NB4 (cell line): ENCODE data around the gene MAP3K2.

Source experiments
- DNase-seq: peaks from one replicate; pipeline ENCODE4 v3.0.0; 2010; ENCODE audit warnings: low read depth
- H3K4me3 ChIP-seq: one replicate; pipeline ENCODE4 v1.5.1; 2011; ENCODE audit warnings: mild to moderate bottlenecking, low read depth, low read length, moderate library complexity
- MAX ChIP-seq: IDR thresholded peaks from 2 replicates; pipeline ENCODE4 v1.6.1; 2011; ENCODE audit warnings: low read depth, low read length
- MYC ChIP-seq: IDR thresholded peaks from 2 replicates; pipeline ENCODE4 v1.6.1; 2011; ENCODE audit warnings: low read depth, low read length
- POLR2A ChIP-seq: IDR thresholded peaks from 2 replicates; pipeline ENCODE4 v1.6.1; 2011; ENCODE audit warnings: mild to moderate bottlenecking; ENCODE audit not compliant: insufficient read length; ENCODE audit errors: extremely low read depth
- TF ChIP-seq, protein P1 (sequence below): IDR thresholded peaks from one replicate; pipeline ENCODE4 v1.5.1; 2012; ENCODE audit warnings: low read depth, low read length

Gene MAP3K2

DNA sequence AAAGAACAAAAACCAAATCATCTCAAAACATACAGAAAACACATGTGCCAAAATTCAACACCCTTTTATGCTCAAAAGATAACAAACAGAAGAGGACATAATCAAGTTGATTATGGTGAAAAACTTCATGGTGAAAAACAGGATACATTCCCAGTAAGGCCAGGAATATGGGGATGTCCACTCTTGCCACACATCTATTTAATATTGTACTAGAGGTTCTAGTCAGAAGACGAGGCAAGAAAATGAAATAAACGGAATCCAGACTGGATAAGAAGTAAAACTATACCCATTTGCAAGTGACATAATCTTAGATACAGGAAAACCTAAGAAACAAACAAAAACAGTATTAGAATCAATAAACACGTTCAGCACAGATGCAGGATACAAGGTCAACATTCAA, 40.8 kb downstream of the MAP3K2 start:
- DNase-seq, result no peak
- no peak for TF ChIP-seq MYC
- no peak for TF ChIP-seq POLR2A
- TF ChIP-seq MAX, result no peak
- TF ChIP-seq, protein P1, sequence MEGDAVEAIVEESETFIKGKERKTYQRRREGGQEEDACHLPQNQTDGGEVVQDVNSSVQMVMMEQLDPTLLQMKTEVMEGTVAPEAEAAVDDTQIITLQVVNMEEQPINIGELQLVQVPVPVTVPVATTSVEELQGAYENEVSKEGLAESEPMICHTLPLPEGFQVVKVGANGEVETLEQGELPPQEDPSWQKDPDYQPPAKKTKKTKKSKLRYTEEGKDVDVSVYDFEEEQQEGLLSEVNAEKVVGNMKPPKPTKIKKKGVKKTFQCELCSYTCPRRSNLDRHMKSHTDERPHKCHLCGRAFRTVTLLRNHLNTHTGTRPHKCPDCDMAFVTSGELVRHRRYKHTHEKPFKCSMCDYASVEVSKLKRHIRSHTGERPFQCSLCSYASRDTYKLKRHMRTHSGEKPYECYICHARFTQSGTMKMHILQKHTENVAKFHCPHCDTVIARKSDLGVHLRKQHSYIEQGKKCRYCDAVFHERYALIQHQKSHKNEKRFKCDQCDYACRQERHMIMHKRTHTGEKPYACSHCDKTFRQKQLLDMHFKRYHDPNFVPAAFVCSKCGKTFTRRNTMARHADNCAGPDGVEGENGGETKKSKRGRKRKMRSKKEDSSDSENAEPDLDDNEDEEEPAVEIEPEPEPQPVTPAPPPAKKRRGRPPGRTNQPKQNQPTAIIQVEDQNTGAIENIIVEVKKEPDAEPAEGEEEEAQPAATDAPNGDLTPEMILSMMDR, result no peak
- H3K4me3 ChIP-seq, result no peak overlapping the region

DNA sequence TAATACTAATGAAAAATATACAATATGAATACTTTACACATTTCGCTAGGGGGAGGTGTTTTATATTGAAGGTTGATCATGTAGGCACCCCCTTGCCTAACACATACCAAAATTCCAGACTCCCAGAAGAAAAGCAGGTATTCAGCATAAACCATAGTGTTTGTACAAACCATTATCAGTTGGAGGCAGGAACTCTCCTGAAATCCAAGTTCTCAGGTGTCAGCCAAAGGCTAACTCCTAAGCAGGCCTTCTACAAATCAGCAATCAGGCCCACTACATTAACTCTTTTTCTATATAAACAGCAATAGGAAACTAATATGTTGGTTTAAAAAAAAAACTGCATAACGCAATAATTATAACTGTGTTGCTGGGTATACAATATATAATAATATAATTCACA, 44.5 kb downstream of the MAP3K2 start:
- no peak overlapping the region for H3K4me3 ChIP-seq
- no peak for DNase-seq
- no peak for TF ChIP-seq POLR2A
- TF ChIP-seq MYC, result no peak
- TF ChIP-seq, protein P1, result no peak
- TF ChIP-seq MAX, result no peak

GRCh38 chr2:127342101-127342500, 45.7 kb downstream of the MAP3K2 start:
- TF ChIP-seq MYC (no peak), POLR2A (no peak), MAX (no peak)
- TF ChIP-seq, protein P1, result no peak
- peak; percentile 42 for DNase-seq
- H3K4me3 ChIP-seq, result no peak overlapping the region

DNA sequence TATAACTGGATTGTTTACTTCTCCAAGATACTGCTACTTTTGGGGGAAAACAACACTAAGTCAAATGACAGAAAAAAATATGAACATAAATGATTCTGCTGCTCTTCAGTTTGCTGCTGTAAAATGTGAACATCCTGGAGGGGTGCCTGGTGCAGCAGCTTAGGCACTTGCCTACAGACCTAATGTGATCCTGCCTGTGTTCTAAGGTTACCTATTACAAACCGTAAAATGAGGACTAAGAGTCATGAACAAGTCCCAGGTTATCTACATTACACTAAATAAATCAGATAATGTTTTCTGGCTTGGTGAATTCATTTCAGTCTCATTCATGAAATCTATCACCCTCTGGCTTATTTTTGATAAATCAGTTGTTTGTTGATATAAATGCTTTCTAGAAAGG, 55.4 kb downstream of the MAP3K2 start:
- no peak for TF ChIP-seq MAX
- no peak for TF ChIP-seq POLR2A
- TF ChIP-seq, protein P1, result no peak
- TF ChIP-seq MYC, result no peak
- H3K4me3 ChIP-seq, result no peak overlapping the region
- DNase-seq, result no peak

GRCh38 chr2:127330753-127331152, 57.0 kb downstream of the MAP3K2 start:
- no peak overlapping the region for H3K4me3 ChIP-seq
- TF ChIP-seq, protein P1, result no peak
- TF ChIP-seq POLR2A (no peak), MAX (no peak), MYC (no peak)
- DNase-seq, result no peak

DNA sequence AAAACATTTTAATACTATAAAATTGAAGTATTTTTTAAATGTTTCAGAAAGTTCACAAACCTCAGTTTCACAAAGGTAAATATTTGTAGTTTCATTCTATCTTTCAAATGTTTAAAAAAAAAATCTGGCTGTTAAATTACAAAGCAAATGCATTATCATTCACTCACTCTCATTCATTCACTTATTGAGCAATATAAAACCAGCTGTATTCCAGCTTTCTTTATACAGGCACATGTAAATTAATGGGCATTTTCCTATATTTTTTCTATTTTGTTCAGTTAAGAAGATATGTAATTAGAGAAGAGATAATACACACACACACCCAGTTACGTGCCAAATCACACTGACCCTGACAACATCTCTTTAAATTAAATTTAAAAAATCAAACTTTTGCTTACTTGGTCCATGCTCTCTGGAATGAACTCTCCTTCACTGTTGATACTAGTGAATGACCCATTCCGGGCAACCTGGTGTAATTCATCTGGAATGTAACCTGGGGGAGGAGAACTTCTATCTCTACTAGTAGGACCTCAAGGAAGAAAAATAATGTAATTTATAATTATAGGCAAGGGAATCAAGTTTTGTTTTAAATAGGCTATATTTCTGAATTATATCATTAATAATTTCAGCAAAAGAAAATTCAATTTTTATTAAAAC, 61.4 kb downstream of the MAP3K2 start:
- TF ChIP-seq MYC, result no peak
- TF ChIP-seq MAX, result no peak
- TF ChIP-seq POLR2A, result no peak
- TF ChIP-seq, protein P1, result no peak
- DNase-seq, result no peak

More for the DNA sequence above, 61.4 kb downstream of the MAP3K2 start:
- H3K4me3 ChIP-seq, result no peak overlapping the region
